MM.1S (cell line): ENCODE data around the gene PRMT7.
A peak's percentile ranks its signal among the peaks of the same experiment; 100 is the strongest.

Experiments
- CTCF ChIP-seq: fragments of 300-600 bp; sonication (generic); IDR thresholded peaks from 2 replicates; pipeline ENCODE4 v1.5.1; 2016; ENCODE audit warnings: antibody characterized with exemption, low read length, mixed read lengths
- EZH2 ChIP-seq: fragments of 300-600 bp; sonication (generic); optimal IDR thresholded peaks from 2 replicates; pipeline ENCODE3; 2017; ENCODE audit warnings: low read depth, mild to moderate bottlenecking, antibody characterized with exemption, low read length, mixed read lengths
- EZH2phosphoT487 ChIP-seq: fragments of 300-600 bp; sonication (generic); IDR thresholded peaks from 2 replicates; pipeline ENCODE4 v1.6.1; 2018; ENCODE audit warnings: antibody characterized with exemption, low read length

- TF ChIP-seq CTCF (peak; percentile 69), EZH2 (no peak), EZH2phosphoT487 (no peak)
Measured at GRCh38 chr16:68396481-68396880, 85.7 kb downstream of the PRMT7 start.
